Caco-2 (cell line): ENCODE results near the gene TSHZ2. TPM values are rescaled to one million over a fixed set of nuclear protein-coding genes. Genes with fewer than 3 reads are reported as not detected.

ENCODE experiments used
- BruUV-seq: library from RNA; stranded (reverse); fragments of 400-500 nt; replicated peaks from 2 replicates; lab custom pipeline; 2021; lab: Mats Ljungman, UMichigan
- CTCF ChIA-PET: fragments of 300-600 bp; sonication (Branson Sonifier 250); formaldehyde crosslinking; loops from one replicate; lab custom pipeline; 2022; ENCODE audit warnings: antibody characterized with exemption; lab: Charles Lee
- POLR2A ChIA-PET: fragments of 300-600 bp; sonication (Branson Sonifier 250); formaldehyde crosslinking; loops from one replicate; lab custom pipeline; 2022; ENCODE audit warnings: antibody characterized with exemption; lab: Charles Lee
- DNase-seq, 2 experiments: peaks; one replicate each; pipeline versions ENCODE4 v3.0.0 to v3.0.0-alpha.2; 2020 to 2022
- H3K27me3 ChIP-seq: replicated peaks from 2 replicates; pipeline ENCODE4 v1.6.0; 2011; ENCODE audit warnings: low read length; ENCODE audit not compliant: control insufficient read depth, insufficient read depth
- H3K36me3 ChIP-seq: 2 replicates; pipeline ENCODE4 v1.5.1; 2011; ENCODE audit warnings: low read length; ENCODE audit not compliant: control insufficient read depth, insufficient read depth
- H3K4me1 ChIP-seq: fragments of 250-450 bp; sonication (Bioruptor Pico); 2 replicates; pipeline ENCODE4 v1.5.1; 2020; ENCODE audit warnings: mild to moderate bottlenecking
- H3K4me3 ChIP-seq: 2 replicates; pipeline ENCODE4 v1.5.1; 2011; ENCODE audit warnings: low read depth, mild to moderate bottlenecking, control low read depth, low read length
- H3K9me3 ChIP-seq: fragments of 250-450 bp; sonication (Bioruptor Pico); 2 replicates; pipeline ENCODE4 v1.5.1; 2020; ENCODE audit warnings: mild to moderate bottlenecking, moderate library complexity
- H3K27ac Mint-ChIP-seq: one replicate; pipeline ENCODE4 v1.8.0; 2022; ENCODE audit warnings: mixed read lengths; ENCODE audit not compliant: unreplicated experiment
- H3K27me3 Mint-ChIP-seq: one replicate; pipeline ENCODE4 v1.8.0; 2022; ENCODE audit warnings: mixed read lengths; ENCODE audit not compliant: insufficient read depth, unreplicated experiment
- H3K36me3 Mint-ChIP-seq: one replicate; pipeline ENCODE4 v1.8.0; 2022; ENCODE audit warnings: mild to moderate bottlenecking, mixed read lengths; ENCODE audit not compliant: insufficient read depth, unreplicated experiment
- H3K4me1 Mint-ChIP-seq: one replicate; pipeline ENCODE4 v1.8.0; 2022; ENCODE audit warnings: low read depth, mixed read lengths; ENCODE audit not compliant: unreplicated experiment
- H3K4me3 Mint-ChIP-seq: one replicate; pipeline ENCODE4 v1.8.0; 2022; ENCODE audit warnings: mild to moderate bottlenecking, moderate library complexity, mixed read lengths; ENCODE audit not compliant: unreplicated experiment
- H3K9me3 Mint-ChIP-seq: one replicate; pipeline ENCODE4 v1.8.0; 2022; ENCODE audit warnings: mixed read lengths; ENCODE audit not compliant: unreplicated experiment
- intact Hi-C: fragments of 100-400 bp; cut with micrococcal nuclease; formaldehyde crosslinking; loops from one replicate; pipeline ENCODE4 v1.10.0; 2022; ENCODE audit not compliant: unreplicated experiment
- total RNA-seq: library from RNA; stranded (reverse); gene quantifications from 2 replicates; pipeline ENCODE4 v1.2.3, GENCODE V29; 2022
- TF ChIP-seq, protein P1 (sequence below), 2 experiments: fragments of 200-600 bp in 1 of 2; IDR thresholded peaks; 1 replicate in 1 of 2; 2 replicates in 1 of 2; pipeline versions ENCODE4 v1.5.1 to v1.8.0; 2011 to 2022; ENCODE audit warnings: antibody characterized with exemption in 1 of 2, control low read depth in 1 of 2, inconsistent platforms in 1 of 2, low read depth in 1 of 2, low read length in 1 of 2, mild to moderate bottlenecking in 1 of 2, moderate library complexity in 1 of 2; ENCODE audit not compliant: insufficient read depth in 1 of 2, severe bottlenecking in 1 of 2, unreplicated experiment in 1 of 2

TSHZ2 gene
- total RNA-seq, 1 experiment from 2014 or later, result 0.07 TPM

- no peaks in the 10 kb centered on the region for H3K4me1 Mint-ChIP-seq
- BruUV-seq, result no TSS peak
- H3K27ac Mint-ChIP-seq, result no peak overlapping the region
- no peaks in the 10 kb centered on the region for H3K9me3 ChIP-seq
- CTCF ChIA-PET, result no interaction called here
- H3K36me3 Mint-ChIP-seq, result no peaks in the 10 kb centered on the region
- H3K27me3 Mint-ChIP-seq, result peaks cover 12% of the 10 kb centered on the region
- intact Hi-C loops, result no loop called here
- TF ChIP-seq, protein P1, sequence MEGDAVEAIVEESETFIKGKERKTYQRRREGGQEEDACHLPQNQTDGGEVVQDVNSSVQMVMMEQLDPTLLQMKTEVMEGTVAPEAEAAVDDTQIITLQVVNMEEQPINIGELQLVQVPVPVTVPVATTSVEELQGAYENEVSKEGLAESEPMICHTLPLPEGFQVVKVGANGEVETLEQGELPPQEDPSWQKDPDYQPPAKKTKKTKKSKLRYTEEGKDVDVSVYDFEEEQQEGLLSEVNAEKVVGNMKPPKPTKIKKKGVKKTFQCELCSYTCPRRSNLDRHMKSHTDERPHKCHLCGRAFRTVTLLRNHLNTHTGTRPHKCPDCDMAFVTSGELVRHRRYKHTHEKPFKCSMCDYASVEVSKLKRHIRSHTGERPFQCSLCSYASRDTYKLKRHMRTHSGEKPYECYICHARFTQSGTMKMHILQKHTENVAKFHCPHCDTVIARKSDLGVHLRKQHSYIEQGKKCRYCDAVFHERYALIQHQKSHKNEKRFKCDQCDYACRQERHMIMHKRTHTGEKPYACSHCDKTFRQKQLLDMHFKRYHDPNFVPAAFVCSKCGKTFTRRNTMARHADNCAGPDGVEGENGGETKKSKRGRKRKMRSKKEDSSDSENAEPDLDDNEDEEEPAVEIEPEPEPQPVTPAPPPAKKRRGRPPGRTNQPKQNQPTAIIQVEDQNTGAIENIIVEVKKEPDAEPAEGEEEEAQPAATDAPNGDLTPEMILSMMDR (IDR thresholded peaks at IDR 0.05; ENCODE audit: insufficient read depth in 1 of 2, low read depth in 1 of 2, low read length in 1 of 2, severe bottlenecking in 1 of 2, unreplicated experiment in 1 of 2), result no peak
- H3K4me3 Mint-ChIP-seq, result no peak overlapping the region
- DNase-seq, result no peak
- no peak overlapping the region for H3K4me3 ChIP-seq
- no peaks in the 10 kb centered on the region for H3K4me1 ChIP-seq
- no peaks in the 10 kb centered on the region for H3K9me3 Mint-ChIP-seq
- no peaks in the 10 kb centered on the region for H3K27me3 ChIP-seq
- no peaks in the 10 kb centered on the region for H3K36me3 ChIP-seq
- POLR2A ChIA-PET, result no interaction called here
These were observed 273.4 kb downstream of the TSHZ2 start for GRCh38 chr20:53245574-53245973.

GRCh38 chr20:53247468-53248103 lies 275.4 kb downstream of the TSHZ2 start:
- BruUV-seq, result no TSS peak
- Mint-ChIP-seq H3K27ac (no peak overlapping the region), H3K9me3 (no peaks in the 10 kb centered on the region), H3K36me3 (no peaks in the 10 kb centered on the region), H3K4me3 (no peak overlapping the region), H3K27me3 (peaks cover 16% of the 10 kb centered on the region), H3K4me1 (no peaks in the 10 kb centered on the region)
- intact Hi-C loops, result no loop called here
- CTCF ChIA-PET, result no interaction called here
- Histone ChIP-seq H3K9me3 (no peaks in the 10 kb centered on the region), H3K4me3 (no peak overlapping the region), H3K4me1 (0 out of 2 replicates have a peak, but pooled peaks cover 5% of the 10 kb centered on the region), H3K27me3 (no peaks in the 10 kb centered on the region), H3K36me3 (no peaks in the 10 kb centered on the region)
- TF ChIP-seq, protein P1 (IDR thresholded peaks at IDR 0.05; ENCODE audit: insufficient read depth in 1 of 2, low read depth in 1 of 2, low read length in 1 of 2, severe bottlenecking in 1 of 2, unreplicated experiment in 1 of 2), result no peak
- DNase-seq, result no peak
- POLR2A ChIA-PET, result no interaction called here

GRCh38 chr20:53250456-53250855 lies 278.3 kb downstream of the TSHZ2 start:
- ChIA-PET POLR2A (no interaction called here), CTCF (no interaction called here)
- Histone ChIP-seq H3K4me3 (no peak overlapping the region), H3K36me3 (no peaks in the 10 kb centered on the region), H3K4me1 (0 out of 2 replicates have a peak, but pooled peaks cover 5% of the 10 kb centered on the region), H3K27me3 (no peaks in the 10 kb centered on the region), H3K9me3 (no peaks in the 10 kb centered on the region)
- no peaks in the 10 kb centered on the region for H3K4me1 Mint-ChIP-seq
- TF ChIP-seq, protein P1 (IDR thresholded peaks at IDR 0.05; ENCODE audit: insufficient read depth in 1 of 2, low read depth in 1 of 2, low read length in 1 of 2, severe bottlenecking in 1 of 2, unreplicated experiment in 1 of 2), result no peak
- H3K4me3 Mint-ChIP-seq, result no peak overlapping the region
- DNase-seq, result no peak
- no TSS peak for BruUV-seq
- peaks cover 10% of the 10 kb centered on the region for H3K27me3 Mint-ChIP-seq
- no peak overlapping the region for H3K27ac Mint-ChIP-seq
- intact Hi-C loops, result loop anchor here (5.0 kb wide), 1 partner anchor 467 kb away; no protein-coding TSS in a partner anchor
- no peaks in the 10 kb centered on the region for H3K36me3 Mint-ChIP-seq
- peaks cover 10% of the 10 kb centered on the region for H3K9me3 Mint-ChIP-seq
